ENCODE results near the gene CFAP100.

The CFAP100 gene

DNA sequence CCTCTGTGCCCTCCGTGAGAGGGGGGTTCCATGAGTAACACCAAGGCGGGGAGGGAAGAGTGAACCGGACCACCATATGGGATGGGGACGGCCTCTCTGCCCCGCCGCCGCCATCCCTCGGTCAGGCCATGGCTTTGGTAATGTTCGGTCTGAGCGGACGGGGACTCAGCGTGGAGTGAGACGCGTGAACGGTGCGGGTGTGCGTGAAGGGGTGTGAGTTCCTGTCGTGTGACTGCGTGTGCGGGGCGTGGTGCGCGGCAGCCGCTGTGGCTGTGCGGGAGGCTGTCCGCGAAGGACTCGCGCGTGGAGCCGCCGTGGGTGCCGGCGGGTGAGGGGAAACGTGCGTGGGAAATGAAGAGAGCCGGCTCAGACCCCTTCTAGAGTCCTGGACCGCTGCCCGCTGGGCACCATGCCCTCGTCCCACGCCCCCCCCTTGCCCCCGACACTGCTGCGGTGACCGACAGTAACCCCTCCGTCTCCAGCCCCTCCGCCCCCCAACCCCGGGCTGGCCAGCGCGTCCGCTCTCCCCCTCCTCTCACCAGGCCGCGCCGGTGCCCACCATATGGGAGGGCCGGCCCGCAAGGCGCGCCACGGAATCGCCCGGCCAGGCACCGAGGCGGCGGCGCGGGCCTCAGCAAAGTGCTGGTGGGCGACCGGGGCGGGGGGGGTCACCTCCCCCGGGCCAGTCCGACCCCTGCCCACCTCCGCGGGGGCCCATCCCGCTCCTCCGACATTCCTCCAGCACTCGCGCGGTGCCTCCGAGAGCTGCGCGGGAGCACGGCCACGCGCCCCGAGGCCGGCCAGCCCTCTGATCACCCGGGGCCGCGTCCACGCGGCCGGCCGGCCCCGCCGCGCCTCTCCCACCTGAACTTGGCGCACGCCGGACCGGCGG, 38.1 kb upstream of the CFAP100 start:
- no peak for DNase-seq (ENCODE audit: low read depth, low spot score)

- peak; percentile 57 for DNase-seq (ENCODE audit: low read depth, low spot score)
Measured at GRCh38 chr3:126357295-126358037, 37.2 kb upstream of the CFAP100 start, which contains the start of gene KLF15. KLF15 (minus strand) TSS chr3:126357408; CDS start chr3:126352922, 4,486 bp downstream.

DNA sequence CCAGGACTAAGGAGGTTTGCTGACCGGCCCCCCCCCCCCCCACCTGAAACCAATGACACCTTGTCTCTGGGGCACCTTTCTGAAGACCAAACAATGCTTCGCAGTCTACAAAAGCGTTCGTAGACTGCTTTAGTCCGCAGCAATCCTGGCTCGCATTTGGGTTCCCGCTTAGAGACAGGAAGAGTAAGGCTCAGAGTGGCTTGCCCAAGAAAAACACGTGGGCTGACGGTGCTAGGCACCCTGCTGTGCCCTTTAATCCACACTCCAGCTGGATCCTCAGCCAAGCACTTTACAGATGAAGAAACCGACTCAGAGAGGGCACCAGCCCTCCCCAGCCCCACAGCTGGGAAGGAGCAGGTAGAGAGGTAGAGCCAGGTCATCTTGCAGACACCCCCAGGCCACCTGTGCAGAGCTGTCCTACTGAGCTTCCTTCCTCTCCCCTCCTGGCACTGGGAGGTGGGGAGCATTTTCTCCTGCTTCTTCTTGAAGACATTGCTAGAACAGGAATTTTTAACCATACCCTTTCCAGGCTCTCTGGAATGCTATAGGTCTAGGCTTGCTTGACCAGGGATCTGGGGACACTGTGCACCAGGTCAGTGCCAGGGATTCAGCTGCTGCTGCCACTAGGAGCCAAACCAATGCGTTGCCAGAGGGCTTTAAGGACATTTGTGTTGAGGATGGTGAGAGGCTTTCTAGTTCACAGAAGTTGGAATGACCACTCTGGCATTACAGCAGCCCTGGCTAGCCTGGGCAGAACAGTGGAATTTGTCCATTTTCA, 36.5 kb upstream of the CFAP100 start:
- no peak for DNase-seq (ENCODE audit: low read depth, low spot score)

DNA sequence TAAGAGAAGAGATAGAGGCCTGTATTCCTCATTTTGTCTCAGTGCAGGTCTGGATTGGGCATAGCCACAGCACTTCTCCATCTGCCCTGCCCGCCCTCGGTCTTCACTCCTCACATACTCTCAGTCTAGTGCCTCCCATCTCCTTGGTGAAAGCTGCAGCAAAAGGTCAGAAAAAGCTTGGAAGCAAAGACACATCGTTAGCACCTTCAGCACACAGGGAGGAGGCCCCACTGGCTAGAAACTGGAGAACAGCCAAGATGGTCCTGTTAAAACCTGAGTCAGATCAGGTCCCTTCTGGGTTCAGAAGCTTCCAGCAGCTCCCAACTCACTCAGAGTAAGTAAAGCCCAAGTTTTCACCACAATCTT, 35.9 kb upstream of the CFAP100 start:
- no peak for DNase-seq (ENCODE audit: low read depth, low spot score)

- DNase-seq (ENCODE audit: low read depth, low spot score), result no peak
Measured at GRCh38 chr3:126360046-126360713, 34.5 kb upstream of the CFAP100 start.

GRCh38 chr3:126360714-126361060, 34.0 kb upstream of the CFAP100 start:
- DNase-seq (ENCODE audit: low read depth, low spot score), result no peak

DNA sequence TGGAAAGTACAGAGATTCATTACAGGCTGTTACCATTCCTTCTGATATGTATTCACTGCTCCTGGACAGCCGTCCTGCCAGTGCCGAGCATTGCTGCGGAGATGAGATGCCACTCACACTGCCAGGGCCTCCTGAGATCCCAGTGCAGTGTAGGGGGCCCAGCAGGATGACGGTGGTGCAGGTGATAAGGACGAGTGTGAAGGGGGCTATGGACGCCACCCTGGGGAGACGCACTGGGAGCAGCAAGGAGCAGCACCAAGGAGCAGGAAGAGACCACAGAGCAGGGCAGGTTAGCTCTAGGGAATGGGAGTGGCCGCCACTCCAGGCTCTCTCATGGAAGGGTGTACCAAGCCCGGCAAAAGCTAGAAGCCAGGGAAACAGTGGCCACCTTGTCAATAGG, 33.5 kb upstream of the CFAP100 start:
- no peak for DNase-seq (ENCODE audit: low read depth, low spot score)

- no peak for DNase-seq (ENCODE audit: low read depth, low spot score)
Measured at GRCh38 chr3:126364130-126364695, 30.5 kb upstream of the CFAP100 start.

- DNase-seq (ENCODE audit: low read depth, low spot score), result no peak
Measured at GRCh38 chr3:126364731-126365301, 29.9 kb upstream of the CFAP100 start.

- no peak for DNase-seq (ENCODE audit: low read depth, low spot score)
Measured at GRCh38 chr3:126365351-126366277, 29.1 kb upstream of the CFAP100 start.

DNA sequence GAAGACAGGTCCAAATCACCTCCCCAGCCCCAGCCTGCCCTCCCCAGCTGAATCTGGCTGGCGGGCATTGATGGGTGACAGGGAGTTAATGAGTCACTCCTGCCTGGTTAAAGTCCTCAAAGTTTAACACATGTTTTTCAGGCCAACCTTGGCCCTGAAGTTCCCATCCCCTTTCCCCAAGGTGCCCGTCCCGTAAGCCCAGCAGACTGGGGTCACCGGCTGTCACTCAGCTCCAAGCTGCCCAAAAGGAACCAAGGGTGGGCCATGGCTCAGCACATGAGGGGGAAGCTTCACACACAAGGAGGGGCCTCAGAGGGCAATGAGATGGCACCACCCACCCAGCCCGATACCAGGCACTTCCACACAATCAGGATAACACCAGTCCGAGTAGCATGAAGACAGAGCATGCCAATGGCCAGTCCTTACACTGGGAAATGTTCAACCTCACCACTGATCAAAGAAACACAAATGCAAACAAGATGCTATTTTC, 27.3 kb upstream of the CFAP100 start:
- DNase-seq (ENCODE audit: low read depth, low spot score), result no peak

- no peak for DNase-seq (ENCODE audit: low read depth, low spot score)
Measured at GRCh38 chr3:126369490-126369889, 25.2 kb upstream of the CFAP100 start.

GRCh38 chr3:126370055-126370454, 24.7 kb upstream of the CFAP100 start:
- DNase-seq (ENCODE audit: low read depth, low spot score), result no peak

- no peak for DNase-seq (ENCODE audit: low read depth, low spot score)
Measured at GRCh38 chr3:126370606-126371005, 24.1 kb upstream of the CFAP100 start.

DNA sequence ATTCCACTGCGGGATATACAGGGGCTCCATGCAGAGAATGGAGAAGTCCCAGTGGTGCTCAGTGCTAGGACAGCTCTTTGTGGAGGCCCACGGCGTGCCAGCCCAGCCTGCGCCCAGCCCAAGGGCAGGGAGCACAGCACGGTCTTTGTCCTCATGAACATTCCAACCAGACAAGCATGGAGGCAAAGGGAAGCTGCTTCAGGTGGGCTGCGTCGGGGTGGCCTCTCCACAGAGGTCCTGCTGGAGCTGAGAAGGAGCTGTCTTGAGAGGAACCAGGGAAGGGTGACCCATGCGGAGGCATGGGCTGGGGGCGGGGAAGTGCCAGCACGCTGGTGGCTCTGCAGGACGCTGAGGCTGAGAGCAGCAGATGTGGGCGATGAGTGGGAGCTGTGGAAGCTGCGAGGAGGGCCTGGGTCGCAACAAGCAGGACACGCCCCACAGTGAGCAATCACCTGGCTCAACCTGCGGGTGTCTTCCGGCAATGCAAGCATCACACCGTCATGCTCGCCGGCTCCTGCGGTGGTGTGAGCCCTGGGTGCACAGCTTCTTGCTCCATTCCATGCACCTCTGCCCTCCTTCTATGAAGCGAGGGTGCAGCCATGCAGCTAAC, 23.5 kb upstream of the CFAP100 start:
- no peak for DNase-seq (ENCODE audit: low read depth, low spot score)

DNA sequence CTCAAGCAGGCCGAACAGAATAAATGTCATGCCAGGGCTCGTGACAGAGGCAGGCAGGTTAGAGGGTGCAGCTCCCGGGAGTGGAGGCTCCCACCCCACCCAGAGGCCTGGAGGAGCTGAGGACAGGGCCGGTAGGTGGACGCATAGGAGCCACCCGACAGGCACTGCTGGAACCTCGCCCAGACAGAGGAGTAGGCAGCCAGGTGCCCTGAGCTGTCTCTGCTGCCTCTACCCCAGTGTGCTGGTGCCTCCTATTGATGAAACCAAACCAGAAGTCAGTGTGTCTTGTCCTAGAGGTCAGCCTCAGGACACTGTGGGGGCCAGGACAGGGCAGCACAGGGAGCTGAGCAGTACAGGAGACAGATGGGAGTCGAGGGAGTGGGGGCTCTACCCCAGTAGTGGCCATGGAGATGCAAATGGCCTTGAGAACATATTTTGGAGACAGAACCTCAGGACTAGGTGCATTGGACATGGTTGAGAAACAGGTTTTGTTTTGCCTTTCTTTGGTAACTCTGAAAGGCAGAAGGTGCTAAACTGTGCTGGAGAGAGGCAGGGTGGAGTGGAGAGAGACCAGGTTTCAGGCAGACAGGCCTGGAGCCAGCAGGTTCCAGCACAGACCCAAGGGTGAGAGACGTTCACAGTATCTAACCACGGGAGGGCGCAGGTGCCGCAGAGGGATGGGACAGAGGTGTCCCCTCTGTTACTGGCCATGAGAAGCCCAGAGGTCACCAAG, 22.1 kb upstream of the CFAP100 start:
- no peak for DNase-seq (ENCODE audit: low read depth, low spot score)

DNA sequence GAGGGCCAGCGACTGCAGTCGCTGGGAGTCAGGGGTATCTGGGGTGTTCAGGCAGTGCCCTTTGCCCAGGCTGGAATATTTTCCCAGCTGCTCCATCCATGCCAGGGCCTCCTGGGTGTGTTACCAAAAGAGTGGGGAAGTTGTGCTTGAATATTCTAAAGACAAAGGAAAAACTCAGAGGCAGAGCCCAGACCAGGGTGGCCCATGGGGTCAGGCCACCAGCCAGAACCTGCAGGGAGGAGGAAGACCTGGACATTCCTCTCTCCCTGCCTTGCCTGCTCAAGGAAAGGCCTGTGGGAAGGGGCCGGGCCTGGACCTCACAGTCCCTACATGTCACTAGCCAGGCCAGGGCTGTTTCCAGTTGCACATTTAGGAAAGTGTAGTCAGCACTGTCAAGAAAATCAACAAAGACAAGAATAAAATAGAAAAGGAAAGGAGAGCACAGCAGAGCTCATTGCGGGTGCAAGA, 21.5 kb upstream of the CFAP100 start:
- no peak for DNase-seq (ENCODE audit: low read depth, low spot score)

Measured in activated naive CD8-positive, alpha-beta T cell treated with anti-CD3 and anti-CD28 coated beads, Interleukin-2, amount 50 U/mL, for 16 hours (primary cell).